PFSK-1 (cell line): Measurements from ENCODE around the gene AFAP1L1.

ENCODE experiments used
- FOXP2 ChIP-seq: optimal IDR thresholded peaks from 2 replicates; pipeline ENCODE3; 2011; ENCODE audit warnings: borderline replicate concordance, control low read depth, inconsistent platforms; ENCODE audit not compliant: insufficient read depth; ENCODE audit errors: extremely low read length, extremely low read depth
- POLR2AphosphoS5 ChIP-seq: IDR thresholded peaks from 2 replicates; pipeline ENCODE4 v1.6.1; 2012; ENCODE audit warnings: low read depth, mild to moderate bottlenecking, control low read depth, low read length, moderate library complexity
- SIN3A ChIP-seq: IDR thresholded peaks from 2 replicates; pipeline ENCODE4 v1.6.1; 2012; ENCODE audit warnings: mild to moderate bottlenecking, low read length, moderate library complexity, borderline replicate concordance; ENCODE audit not compliant: insufficient read depth
- TAF1 ChIP-seq: IDR thresholded peaks from 2 replicates; pipeline ENCODE4 v1.6.1; 2012; ENCODE audit warnings: low read length, control low read depth, borderline replicate concordance; ENCODE audit not compliant: insufficient read depth
- TF ChIP-seq, protein P1 (sequence below), 2 experiments: IDR thresholded peaks; 2 replicates each; pipeline versions ENCODE4 v1.6.1 to v1.8.0; 2011 to 2012; ENCODE audit warnings: low read depth in 2 of 2, low read length in 2 of 2, control low read depth in 1 of 2, inconsistent platforms in 1 of 2, mild to moderate bottlenecking in 1 of 2, moderate library complexity in 1 of 2; ENCODE audit not compliant: insufficient read depth in 1 of 2

DNA sequence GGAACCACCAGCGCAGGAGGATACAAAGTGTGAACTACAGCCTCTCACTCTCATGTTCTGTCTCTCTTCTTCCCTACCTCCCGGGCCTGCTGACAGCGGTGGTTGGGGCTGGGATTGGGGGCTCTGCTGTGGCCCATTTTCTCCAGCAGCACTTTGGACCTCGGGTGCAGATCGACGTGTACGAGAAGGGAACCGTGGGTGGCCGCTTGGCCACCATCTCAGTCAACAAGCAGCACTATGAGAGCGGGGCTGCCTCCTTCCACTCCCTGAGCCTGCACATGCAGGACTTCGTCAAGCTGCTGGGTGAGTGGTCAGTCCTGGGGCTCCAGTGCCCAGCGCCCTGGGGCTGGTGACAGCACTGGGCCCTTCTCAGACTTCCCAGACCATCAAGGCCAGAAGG, 90.9 kb downstream of the AFAP1L1 start:
- TF ChIP-seq, protein P1, sequence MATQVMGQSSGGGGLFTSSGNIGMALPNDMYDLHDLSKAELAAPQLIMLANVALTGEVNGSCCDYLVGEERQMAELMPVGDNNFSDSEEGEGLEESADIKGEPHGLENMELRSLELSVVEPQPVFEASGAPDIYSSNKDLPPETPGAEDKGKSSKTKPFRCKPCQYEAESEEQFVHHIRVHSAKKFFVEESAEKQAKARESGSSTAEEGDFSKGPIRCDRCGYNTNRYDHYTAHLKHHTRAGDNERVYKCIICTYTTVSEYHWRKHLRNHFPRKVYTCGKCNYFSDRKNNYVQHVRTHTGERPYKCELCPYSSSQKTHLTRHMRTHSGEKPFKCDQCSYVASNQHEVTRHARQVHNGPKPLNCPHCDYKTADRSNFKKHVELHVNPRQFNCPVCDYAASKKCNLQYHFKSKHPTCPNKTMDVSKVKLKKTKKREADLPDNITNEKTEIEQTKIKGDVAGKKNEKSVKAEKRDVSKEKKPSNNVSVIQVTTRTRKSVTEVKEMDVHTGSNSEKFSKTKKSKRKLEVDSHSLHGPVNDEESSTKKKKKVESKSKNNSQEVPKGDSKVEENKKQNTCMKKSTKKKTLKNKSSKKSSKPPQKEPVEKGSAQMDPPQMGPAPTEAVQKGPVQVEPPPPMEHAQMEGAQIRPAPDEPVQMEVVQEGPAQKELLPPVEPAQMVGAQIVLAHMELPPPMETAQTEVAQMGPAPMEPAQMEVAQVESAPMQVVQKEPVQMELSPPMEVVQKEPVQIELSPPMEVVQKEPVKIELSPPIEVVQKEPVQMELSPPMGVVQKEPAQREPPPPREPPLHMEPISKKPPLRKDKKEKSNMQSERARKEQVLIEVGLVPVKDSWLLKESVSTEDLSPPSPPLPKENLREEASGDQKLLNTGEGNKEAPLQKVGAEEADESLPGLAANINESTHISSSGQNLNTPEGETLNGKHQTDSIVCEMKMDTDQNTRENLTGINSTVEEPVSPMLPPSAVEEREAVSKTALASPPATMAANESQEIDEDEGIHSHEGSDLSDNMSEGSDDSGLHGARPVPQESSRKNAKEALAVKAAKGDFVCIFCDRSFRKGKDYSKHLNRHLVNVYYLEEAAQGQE (IDR thresholded peaks at IDR 0.05; ENCODE audit: insufficient read depth in 1 of 2, low read depth in 2 of 2, low read length in 2 of 2), result no peak
- TF ChIP-seq TAF1 (no peak), POLR2AphosphoS5 (no peak), FOXP2 (no peak), SIN3A (no peak)
